Nucleus accumbens (tissue), 56 donors: ENCODE results near the gene STYX.

ENCODE experiments used
- DNase-seq, 56 donors: peaks; one replicate each; lab custom pipeline; 2025; lab: John Stamatoyannopoulos, UW

Gene STYX, protein sequence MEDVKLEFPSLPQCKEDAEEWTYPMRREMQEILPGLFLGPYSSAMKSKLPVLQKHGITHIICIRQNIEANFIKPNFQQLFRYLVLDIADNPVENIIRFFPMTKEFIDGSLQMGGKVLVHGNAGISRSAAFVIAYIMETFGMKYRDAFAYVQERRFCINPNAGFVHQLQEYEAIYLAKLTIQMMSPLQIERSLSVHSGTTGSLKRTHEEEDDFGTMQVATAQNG

DNA sequence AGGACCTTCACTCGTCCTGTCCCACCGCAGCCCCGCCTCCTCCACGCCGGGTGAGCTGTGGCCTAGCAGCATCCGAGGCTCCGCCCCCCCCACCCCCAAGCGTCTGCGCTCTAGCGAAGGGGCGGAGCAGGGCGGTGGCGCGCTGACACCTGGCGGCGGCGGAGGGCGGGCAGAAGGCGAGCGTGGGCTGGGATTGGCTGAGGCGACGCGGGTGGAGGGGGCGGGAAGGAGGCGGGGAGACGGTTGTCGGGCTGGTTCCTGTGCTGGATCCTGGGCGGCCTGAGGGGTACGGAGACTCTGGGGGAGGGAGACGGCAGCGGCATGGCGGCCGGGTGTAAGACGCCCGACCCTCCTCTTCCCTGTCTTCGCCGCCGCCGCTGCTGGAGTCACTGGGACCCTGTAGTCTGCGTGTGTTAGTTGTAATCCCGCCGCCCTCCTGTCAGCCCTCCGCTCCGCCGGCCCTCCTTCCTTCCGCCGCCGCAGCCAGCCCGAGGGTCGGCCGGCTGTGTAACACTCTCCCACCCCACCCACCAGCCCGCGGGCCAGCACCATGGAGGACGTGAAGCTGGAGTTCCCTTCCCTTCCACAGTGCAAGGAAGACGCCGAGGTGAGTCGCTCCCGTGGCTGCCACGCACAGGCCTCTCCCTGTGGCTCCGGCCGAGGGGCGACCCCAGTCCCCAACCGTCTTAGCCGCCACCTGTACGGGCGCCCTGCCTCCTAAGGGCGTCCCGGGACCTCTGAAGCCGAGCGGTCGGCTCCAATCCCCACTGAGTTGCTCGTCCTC is at the start of gene STYX:
TSS of gene STYX (plus strand) at position 242 of the 784 bp plus-strand sequence. CDS start at position 551, 309 bp downstream.
- peak; percentile 79 to 99 (median 95) for DNase-seq

DNA sequence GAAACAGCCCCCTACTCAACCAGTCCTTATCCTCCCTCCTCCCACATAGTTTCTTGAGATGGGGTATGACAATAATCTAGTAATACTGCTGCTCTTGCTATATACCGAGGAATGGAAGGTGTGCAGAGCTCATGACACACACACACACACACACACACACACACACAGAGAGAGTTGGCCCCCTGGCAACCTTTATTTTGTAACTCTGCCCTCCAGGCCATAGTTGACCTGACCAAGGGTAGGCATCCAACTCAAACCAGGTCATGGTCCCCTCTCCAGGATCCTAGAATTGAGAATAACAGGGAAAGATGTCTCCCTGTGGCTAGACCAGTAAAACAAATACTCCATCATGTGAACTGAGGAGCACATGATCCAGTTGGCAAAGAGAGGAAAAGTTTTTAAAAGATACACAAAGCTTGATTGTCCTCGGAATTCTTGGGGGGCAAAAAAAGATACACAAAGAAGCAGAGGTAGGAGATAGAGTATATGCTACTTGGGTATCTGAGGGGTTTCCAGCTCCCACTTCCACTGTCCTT is 45.9 kb upstream of the STYX start:
- DNase-seq = no peak

DNA sequence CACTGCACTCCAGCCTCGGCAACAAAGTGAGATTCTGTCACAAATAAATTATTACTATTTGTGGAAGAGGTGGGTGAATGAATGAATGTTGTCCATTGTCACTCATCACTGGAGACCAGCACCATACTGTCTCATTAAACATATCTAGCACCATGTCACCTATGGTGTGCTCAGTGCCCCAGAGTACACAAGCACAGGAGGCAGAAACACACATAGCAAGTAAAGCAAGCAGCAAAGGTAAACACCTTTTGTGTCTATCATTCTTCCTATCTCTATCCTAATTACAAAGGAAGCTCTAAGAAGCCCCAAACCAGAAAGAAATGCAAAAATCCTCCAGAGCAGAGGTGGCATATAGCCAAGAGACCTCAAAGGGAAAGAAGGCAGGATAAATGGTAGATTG is 43.8 kb upstream of the STYX start:
- no peak for DNase-seq

GRCh38 chr14:52690983-52691760 is 38.8 kb upstream of the STYX start:
- DNase-seq = no peak

GRCh38 chr14:52692248-52692962 is 37.6 kb upstream of the STYX start:
- DNase-seq = no peak

DNA sequence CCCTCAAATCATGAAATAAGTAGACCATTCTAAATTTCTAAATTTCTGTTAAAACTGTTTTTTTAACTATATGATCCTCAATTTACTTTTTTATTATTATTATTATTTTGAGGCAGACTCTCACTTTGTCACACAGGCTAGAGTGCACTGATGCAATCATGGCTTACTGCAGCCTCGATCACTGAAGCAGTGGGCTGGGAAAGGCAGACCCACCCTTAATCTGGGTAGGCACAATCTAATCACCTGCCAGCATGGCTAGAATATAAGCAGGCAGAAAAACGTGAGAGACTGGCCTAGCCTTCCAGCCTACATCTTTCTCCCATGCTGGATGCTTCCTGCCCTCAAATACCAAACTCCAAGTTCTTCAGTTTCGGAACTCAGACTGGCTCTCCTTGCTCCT is 36.9 kb upstream of the STYX start:
- no peak for DNase-seq

- DNase-seq = no peak
These were observed 36.4 kb upstream of the STYX start for GRCh38 chr14:52693532-52693931.

DNA sequence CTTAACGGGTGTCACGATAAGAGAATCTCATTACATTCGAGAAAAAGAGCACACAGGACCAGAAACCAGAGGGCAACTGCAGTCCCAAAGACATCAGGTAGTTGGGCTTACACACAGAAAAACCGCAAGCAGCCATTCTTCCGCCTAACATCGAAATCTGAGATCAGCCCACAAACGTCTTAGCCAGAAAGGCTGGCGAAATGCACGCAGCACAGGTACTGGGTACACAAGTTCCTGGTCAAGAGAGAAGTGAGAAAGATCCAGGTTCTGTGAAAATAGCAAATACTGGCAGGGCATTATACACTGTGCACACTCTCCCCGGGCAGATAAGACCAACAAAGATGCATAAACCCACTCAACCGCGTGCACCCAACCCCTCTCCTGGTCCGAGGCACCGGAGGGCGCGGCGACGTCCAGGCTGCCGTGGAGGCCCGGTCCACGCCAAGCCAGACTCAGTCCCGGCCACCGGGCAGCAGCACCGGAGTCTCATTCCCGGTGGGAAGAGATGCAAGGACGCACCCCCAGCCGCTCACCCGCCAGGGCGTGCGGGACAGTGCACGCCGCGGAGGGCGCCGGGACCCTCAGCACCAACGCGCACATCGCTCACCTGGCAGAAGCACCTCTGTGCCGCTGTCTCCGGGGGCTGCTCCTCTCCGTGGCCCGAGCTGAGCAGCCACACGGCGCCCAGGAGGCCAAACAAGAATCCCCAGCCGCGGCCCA is 35.0 kb upstream of the STYX start:
- peak in 29 of 56 donors; percentile 9 to 68 (median 47) for DNase-seq

- DNase-seq = peak in 53 of 56 donors; percentile 8 to 83 (median 59)
These were observed 34.4 kb upstream of the STYX start, which contains the start of gene ERO1A for GRCh38 chr14:52695481-52696091. Gene ERO1A, minus strand, starts transcription at chr14:52695558. Its CDS starts 77 bp downstream, at chr14:52695481.

DNA sequence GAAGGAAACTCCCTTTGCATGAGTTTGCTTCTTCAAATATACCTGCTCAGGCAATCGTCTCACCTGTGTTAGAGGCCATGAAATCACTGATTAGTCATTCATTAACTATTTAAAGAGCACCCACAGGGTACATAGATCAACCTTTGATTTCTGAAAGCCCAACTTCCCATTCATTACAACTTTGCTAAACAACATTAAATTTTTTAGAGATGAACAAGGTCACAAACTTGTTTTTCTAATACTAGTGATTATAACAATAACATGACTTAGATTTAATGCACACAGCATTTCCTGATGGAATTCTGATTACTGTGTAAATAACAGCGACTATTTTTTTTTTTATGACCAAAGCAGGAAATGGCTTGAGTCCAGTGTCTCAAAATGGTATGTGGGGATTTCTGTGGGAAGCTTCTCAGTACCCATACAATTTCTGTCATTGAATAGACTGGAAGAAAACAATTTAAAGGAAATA is 29.2 kb upstream of the STYX start:
- DNase-seq = no peak

DNA sequence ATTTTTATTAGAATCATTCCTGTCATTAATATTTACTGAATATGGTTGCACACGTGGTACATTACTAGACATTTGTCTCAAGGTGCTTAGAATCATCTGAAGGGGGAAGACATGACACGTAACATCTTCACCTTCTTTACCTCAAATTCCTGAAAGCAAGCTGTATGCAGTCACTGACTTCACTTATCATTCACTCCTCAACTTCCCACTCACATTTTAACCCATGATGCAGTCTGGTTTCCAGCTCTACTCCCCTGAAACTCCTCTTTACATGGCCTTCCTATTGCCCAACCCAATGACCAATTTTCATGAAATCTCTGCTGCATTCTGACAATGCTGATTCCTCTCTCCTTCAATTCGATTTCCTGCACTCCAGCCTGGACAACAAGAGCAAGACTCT is 28.7 kb upstream of the STYX start:
- no peak for DNase-seq

GRCh38 chr14:52703225-52703624 is 26.7 kb upstream of the STYX start:
- DNase-seq = no peak

DNA sequence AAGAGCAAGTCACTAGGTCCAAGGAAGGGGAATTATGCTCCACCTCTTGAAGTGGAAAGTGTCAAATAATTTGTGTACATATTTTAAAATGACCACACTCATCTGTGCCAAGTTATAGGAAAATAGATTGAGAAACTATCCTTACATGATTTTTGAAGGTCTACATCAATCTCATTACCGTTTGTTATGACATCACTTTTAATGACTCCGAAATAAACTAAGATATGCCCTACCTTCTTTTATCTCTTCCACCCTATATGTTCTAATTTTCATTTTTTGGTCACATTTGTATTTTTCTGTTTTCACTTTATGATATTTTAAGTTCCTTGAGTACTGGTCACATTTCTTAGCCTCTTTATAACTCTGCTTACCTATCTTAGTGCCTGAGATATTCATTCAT is 26.3 kb upstream of the STYX start:
- no peak for DNase-seq

DNA sequence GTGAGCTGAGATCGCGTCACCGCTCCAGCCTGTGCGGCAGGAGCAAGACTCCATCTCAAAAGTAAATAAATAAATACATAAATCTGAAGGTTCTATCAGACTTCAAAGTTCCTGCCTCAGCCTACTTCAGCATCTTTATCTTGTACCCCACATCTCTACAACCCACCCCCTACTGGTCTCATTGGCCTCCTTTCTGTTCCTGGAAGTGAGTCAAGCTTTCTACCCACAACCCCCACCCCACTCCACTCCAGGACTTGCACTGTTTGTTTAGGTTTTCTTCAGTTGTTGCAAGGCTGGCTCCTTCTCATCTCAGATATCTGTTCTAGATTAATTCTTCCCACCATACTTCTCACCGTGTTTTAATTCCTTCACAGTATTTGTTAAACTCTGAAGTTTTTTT is 23.7 kb upstream of the STYX start:
- no peak for DNase-seq

GRCh38 chr14:52706724-52707706 is 23.0 kb upstream of the STYX start, which contains the start of gene PSMC6:
Gene PSMC6, plus strand, starts transcription at chr14:52707200. Its CDS starts 20 bp downstream, at chr14:52707220.
- DNase-seq = peak; percentile 45 to 97 (median 90)

- no peak for DNase-seq
These were observed 18.3 kb upstream of the STYX start for GRCh38 chr14:52711666-52712065.

GRCh38 chr14:52716155-52716554 is 13.8 kb upstream of the STYX start:
- DNase-seq = no peak
